ENCODE results near the gene TICRR.

Gene TICRR

GRCh38 chr15:89677381-89677780, 102.1 kb downstream of the TICRR start:
- TF ChIP-seq CTCF (IDR thresholded peaks at IDR 0.05), result no peak

Measured in LNCAP (cell line).